C1 segment of cervical spinal cord (tissue), 14 donors: ENCODE data around the gene PARD3B.

Experiments
- DNase-seq, 14 donors: peaks; one replicate each; lab custom pipeline; 2025; lab: John Stamatoyannopoulos, UW

Gene PARD3B

DNA sequence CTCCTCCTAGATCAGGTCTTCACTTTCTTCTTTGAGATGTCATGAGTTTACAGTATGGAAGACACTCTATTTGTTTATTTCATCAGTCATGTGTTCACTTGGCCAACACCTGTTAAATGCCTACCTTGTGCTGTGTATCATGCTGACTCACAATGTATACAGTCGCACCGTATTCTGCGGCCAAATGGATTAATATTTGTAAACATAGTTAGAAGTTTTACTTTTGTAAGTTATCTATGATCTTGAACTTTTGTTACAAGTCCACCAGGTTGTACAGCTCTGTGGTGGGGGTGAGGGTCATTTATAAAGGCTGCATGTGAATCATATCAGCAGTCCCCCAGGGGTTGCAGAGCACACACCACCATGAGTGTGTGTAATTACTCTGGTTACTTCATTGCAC lies 728.4 kb downstream of the PARD3B start:
- DNase-seq: no peak

DNA sequence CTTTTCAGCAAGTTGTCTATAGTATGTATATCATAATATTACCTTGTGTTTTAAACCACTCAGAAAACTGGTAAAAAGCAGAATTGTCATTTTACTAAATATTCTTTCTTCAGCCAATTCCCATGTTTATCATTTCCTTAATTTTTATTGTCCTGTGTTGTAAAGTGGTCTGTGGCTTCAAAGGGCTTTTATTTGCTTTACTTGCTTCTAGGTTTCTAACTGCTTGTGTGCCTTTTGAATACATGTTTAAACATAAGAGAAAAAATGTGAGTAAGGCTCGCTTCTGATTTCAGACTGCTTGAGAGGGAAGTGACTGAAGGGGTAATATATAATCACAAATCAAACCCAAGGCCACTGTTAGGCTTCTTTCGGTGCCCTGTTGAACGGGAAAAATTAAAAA lies 729.5 kb downstream of the PARD3B start:
- no peak for DNase-seq

DNA sequence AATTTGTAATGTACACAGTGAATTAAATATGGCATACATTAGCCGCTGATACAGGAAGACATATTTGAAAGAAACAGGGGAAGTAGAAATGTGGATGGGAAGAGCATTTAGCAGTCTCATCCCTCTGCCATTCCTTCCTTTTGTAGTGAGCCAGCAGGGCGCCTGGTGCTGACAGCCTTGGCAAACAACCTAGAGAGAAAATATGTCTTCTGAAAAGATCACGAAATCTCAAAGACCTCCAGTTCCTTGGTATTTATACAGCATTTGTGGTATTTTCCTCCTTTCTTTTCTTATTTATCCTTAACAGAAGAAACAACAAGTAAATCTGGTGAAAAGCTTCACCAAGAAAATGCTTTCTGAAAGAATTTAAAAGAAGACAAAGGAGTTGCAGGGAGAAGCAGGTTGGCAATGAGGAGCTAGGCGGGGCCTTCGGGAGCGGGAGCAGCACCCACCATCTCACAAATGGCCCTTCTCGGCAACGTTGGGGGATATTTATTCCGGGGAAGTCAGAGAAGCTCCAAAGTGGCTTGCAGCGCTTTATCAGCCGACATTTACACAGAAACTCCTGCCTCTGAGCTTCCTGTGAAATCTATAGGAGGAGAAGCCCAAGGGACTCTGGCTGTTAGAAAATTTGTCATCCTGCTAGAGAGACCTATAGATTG lies 731.0 kb downstream of the PARD3B start:
- DNase-seq: no peak

DNA sequence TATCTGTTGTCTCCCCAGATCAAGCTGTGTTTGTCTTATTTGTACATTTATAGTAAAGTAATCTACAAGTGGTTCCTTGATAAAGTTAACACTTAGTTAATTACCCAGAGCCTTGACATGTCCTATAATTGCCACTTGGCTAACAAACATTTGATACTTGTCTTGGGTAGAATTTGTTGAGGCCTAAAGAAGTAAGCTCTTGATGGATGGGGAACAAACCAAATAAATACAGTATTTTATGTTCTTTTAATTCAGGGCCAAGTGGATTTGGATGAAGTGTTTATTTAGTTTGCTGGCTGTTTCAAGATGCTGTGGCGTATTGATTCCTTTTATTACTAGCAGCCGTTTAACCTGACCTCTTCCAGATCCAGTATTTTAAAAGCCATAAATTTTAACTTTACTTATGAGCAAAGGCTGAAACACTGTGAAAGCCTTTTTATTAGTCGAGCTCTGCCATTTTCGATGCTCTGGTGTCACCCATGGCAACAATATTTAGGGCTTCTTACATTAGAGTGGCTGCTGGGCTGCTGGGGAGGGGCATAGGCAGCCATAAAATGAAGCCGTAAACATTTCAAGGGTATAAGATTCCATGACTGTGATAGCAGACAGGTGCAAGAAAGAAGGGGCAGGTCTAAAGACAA lies 735.4 kb downstream of the PARD3B start:
- no peak for DNase-seq

DNA sequence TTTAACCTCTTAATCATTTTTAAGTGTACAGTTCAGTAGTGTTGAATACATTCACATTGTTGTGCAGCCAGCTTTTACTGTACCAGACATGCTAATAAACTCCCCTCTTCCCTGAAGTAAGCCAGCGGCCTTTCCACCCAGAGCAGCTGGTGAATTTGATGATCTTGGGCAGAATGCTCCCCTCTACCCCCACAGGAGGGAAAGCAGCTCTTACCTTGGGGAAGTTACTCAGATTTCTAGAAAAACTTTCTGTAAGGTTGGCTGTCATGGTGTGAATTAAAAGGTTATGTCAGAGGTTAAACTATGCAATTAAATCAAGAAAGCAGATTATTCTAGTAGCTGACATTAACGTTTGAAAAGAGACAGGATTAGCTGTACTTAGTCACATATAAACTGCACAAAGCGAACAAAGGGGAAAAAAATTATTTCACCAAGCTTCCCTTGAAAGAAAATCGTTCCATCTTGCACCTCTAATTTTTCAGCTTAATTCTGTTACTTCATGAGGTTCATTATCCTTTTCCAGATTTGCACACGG lies 738.5 kb downstream of the PARD3B start:
- DNase-seq: no peak

DNA sequence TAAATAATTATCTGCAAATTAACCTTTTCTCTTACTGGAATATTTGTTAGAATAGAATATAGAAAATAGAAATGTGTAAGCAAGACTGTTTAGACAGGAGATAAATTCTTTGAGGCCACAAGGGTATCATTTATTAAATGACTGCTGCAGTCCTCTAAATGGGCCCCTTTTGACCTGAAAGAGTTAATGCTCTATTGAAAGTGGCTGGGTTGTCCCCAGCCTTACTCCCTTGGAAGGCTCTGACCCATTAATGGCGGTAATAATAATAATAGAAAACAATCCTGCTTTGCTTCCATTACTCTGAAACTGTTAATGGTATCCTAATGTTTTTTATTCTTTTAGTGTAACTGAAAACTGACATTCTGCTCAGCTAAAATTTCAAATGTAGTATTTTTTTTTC lies 739.1 kb downstream of the PARD3B start:
- no peak for DNase-seq

DNA sequence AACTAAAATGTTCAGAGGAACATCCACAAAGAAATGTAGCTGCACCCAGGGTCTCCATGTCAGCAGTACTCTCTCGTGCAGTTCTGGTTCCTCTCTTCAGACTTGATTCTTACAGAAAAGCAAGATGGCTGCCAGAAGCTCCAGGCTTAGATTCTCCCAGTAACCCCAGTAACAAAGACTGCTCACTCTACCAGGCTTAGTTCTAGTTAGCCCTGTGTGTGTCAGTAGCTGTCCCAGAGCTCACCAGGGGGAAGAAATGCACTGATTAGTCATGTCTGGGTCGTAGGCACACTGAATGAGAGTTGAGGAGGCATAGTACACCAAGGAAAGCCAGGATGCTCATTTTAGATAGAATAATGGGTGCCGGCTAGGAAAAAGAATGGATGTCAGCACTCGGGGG lies 742.0 kb downstream of the PARD3B start:
- no peak for DNase-seq

DNA sequence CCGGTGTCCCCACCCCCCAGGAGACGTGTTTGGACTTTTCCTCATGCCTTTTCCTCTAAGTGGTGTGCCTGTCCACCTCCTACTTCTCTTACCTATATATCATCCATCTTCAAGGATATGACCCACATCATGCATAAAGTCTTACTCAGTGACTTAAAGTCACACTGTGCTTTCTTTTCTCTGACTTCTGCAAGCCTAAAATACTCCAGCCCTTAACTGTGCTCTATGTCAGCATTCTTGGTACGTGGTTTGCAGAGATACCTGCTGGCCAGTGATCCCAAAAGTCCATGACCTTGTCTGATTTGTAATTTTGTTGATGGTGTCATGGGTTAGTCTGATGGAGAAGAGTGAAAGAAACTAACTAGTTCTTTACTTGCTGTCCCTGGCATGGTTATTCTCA lies 743.4 kb downstream of the PARD3B start:
- no peak for DNase-seq

DNA sequence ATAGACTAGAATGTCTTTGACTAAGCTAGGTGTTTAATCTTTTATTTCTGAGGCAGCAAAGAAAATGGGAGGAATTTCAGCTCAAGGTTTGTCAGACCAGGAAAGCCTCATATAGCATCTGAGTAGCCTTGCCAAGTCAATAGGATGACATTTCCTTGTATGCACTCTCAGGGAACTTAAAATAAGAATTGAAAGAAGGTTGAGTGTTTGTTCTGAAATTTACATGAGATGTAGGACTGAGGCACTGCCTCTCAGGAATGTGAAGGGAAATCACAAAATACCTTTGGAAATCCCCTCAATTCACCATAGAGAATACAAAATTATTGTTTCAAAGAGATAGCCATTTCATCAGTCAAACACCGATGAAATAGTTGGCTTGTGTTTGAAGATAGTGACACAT lies 745.0 kb downstream of the PARD3B start:
- DNase-seq: no peak

DNA sequence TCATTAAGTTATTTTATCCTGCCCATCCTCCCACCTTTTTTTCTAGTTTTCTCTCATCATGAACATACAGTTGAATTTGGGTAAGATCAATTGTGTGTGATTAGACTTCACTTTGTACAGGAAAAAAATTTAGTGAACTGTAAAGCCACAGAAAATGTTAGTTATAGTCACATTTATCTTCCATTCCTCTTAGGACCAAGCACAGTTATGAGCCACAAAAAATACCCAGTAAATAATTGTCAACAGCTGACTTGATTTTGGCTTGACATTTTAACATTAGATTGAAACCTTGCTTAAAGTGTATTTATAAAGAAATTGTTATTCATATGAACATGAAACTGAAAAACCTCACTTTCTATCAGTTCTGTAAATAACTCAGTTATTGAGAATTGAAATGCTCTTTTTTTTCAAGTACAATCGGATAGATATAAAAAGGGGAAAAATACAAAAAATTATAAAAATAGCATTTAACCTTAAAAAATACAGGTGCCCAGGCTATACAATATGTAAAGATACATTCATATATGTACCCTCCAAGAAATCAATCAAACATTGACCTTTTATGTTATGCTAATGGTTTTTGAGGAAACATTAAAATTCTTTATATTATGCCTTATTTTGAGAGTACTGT lies 747.5 kb downstream of the PARD3B start:
- no peak for DNase-seq

DNA sequence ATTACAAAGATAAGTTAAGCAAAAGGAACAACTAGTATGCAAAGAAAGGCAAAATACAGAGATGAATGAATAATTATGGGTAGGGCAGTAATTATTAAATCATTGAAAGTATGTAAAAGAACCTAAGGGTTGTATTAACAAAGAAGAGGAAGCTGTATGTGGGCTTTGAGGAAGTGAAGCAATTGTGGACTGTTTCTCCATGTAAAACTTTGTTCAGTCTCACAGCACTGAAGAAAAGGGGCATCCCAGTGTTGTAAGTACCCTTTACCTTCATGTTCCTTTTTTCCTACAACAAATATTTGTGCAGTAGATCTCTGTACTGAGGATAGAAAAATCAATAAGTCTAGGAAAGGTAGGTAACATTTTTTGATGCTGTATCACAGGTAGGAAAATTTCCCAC lies 748.3 kb downstream of the PARD3B start:
- DNase-seq: no peak

DNA sequence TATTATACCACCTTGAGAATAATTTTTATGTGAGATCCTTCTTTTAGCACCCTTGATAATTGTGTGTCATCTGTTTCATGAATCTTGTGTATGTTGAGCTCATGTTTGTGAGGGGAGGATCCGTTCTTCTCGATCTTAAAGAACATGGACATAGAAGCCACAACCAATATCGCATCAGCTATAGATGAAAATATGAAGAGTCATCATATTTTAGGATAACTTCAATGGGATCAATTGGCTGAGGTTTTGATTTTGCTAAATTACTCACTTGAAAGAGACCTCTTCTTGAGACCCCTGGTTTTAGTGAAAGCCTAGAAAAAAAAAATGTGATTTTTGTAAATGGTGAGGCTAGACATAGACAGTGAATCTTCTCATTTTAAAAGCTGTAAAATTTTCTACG lies 751.7 kb downstream of the PARD3B start:
- no peak for DNase-seq

DNA sequence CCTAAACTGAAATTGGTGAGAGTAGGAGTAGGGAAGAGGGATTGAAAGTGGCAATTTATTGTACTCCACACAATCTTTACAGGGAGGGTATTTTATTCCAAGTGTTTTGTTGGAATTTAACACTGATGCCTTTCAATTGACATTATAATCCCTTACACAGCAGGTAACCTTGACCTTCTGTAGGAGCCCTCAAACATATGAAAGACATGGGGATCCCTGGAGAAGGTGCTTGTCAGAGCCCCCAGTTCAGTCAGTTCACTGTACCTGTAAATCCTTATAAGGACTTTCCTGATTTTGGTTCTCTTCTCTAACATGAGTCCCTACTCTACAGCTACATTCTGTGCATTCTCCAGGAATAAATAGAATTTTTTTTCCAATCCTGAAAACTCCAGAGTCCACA lies 752.1 kb downstream of the PARD3B start:
- no peak for DNase-seq

DNA sequence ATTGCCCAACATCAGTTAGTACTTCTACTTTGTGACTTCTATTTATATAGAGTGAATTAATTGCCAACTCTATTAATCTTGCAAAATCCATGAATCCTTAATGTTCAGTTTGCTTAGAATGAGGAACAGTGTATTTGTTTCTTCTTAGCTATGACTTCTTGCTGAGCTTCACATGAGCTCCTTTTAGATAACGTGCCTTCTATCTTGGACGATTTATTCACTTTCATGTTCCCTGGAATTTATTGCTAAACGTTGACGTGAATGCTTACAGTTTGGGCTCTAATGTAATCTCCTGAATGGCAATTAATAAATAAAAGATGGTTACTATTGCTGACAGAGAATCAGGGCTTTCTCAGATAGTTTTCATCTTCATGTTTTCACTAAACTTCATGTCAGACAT lies 752.6 kb downstream of the PARD3B start:
- DNase-seq: no peak

DNA sequence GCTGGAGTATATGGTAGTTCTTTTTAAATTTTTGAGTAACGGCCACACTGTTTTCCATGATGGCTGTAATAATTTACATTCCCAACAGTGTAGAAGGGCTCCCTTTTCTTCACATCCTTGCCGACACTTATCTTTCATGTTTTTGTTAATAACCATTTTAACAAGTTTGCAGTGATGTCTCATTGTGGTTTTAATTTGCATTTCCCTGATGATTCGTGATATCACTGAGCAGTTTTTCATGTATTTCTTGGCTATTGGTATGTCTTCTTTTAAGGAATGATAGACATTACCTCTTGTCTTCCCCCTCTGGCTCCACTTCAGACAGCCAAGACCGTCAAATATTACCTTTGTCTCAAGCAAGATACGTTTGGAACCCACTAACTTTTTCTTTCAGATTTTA lies 765.9 kb downstream of the PARD3B start:
- no peak for DNase-seq

DNA sequence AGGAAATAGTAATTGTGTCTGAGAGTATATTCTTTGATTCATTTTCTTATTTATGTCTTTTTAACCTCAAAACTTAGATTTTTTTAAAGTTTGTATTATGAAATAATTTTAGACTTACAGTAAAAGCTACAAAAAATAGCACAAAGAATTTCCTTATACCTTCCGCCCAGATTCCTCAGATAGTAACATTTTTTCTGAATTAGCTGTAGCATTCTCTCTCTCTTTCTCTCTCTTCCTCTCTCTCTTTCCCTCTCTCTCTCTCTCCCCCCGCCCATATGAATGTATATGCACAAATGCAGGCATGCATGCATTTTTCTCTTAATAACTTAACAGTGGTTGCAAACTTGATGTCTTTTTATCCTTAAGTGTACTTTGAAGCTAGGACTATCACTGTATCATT lies 776.0 kb downstream of the PARD3B start:
- no peak for DNase-seq

DNA sequence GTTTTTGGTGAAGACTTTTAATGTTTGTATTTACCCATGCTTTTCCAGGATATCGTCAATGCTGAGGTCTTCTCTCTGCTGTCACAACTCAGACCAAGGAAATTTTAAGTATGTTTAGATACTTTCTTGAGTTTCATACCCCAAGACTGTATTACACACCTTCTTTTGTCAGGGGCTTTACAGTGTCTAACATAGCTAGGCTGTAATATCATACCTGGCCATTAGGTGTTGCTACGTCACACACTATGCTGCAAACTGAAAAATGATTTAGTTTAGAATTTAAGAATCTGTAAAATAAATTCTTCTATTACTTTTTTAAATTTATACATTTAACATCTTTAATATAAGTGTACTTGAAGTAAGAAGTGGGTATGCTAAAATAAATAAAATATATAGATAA lies 778.7 kb downstream of the PARD3B start:
- DNase-seq: no peak

DNA sequence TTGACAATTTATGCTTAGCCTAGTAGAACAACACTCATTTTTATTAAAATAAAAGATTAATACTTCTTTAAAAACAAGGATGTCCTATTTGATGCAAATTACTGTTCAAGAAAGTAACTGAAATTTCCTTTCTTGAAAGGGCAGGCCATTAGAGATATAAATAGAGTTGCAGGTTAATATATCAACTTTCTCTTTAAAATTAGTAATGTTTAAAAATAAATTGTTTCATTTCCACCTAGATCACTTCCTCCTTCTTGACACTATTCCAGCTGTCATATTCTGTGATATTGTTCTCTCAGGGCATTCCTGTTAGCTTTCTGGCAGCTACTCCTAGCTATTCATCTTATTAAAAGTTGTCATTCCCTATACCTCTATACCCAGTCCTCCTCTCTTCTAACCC lies 779.1 kb downstream of the PARD3B start:
- no peak for DNase-seq

DNA sequence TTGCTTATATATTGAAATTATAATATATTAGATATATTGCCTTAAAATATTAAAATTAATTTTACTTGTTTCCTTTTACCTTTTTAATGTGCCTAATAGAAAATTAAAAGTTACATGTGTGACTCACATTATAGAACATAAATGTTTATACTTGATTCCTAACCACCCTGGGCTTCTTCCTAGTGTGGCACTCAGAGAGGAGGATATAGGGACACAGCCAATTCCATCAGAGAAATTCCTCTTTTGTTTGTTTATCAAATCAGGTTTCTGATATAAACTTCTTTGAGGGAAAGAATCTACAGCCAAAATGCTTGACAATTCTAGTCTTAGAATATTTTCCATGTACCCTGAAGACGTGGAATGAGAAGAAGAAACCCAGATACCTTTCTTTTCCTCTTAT lies 788.1 kb downstream of the PARD3B start:
- no peak for DNase-seq

DNA sequence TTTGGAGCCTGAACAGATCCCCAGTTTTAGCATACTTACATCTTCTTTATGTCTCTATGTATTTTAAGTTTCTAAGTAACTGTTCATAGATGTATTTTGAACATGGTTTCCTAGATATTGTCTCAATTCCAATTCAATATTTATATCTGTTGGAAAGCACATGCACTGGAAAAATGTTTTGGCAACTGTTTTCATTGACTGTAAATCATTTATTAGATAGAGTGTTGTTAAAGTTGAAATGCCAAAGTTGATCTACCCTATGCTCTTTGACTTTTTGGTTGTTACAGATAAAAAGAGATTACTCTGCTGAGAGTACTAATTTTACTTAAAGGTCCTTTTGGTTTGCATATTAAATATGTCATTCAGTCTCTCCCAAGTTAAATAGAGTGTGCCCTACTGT lies 792.0 kb downstream of the PARD3B start:
- no peak for DNase-seq

DNA sequence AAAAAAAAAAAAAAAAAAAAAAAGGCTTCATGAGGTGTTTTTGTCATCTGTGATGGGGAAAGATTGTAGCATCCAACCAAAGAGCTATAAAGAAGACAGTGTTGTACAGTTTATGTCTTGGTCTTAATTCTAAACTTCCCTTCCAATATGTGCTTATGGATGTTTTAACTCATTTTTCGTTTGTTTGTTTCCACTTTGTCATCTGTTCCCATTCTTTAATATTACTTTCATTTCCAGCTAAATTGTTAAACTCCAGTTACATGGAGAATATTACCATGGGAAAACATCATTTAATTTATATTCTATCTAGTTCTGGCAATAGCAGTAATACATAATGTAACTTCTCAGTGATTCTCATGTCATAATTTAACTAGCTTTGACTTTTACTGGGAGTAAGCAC lies 792.9 kb downstream of the PARD3B start:
- DNase-seq: no peak

DNA sequence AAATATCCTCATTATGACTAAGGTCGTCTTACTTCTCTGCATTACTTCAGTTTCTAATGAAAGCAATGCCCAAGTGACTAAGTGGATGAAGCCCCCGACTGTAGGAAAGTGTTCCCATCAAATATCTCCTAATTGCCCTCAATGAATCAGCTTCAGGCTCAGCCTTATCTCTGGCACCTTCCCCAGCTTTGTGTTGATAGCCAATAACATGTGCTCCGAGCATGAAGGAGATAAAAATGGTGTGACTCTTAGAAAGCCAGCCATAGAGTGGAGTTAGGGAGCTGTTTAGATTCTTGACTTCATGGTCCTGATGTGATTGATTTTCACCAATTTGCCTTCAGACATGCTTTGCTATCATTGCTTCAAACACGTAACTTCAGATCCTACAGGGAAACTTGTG lies 797.8 kb downstream of the PARD3B start:
- DNase-seq: no peak

DNA sequence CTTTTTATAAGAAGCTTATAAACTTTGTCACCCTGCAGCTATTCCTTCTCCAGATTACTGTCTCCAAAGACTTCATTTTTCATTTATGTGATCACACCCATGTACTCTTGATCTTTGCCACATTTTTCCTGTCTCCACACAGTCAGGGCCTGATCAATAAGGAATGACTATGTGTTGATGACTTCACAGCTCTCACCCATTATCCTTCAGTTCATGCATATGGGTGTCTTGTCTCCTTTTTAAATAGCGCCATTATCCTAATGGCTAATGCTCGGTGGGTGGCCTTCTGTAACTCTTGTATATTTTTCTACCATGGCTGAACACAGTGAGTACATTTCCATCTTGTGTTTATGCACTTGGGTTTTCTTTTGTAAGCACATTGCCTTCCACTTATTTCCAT lies 801.4 kb downstream of the PARD3B start:
- no peak for DNase-seq
